Mesendoderm (in vitro differentiated cells): ENCODE data around the gene LGALS12.
"Not testable (repeated sequence)": the region's sequence is repeated elsewhere in the genome, so short reads cannot be mapped to it uniquely, and the experiment has no call there.

Experiments
- DNase-seq: peaks from one replicate; pipeline ENCODE4 v3.0.0; 2013
- H2AK5ac ChIP-seq: 2 replicates; pipeline ENCODE4 v1.6.1; 2013; ENCODE audit warnings: low read length, inconsistent platforms
- H2BK120ac ChIP-seq: 2 replicates; pipeline ENCODE4 v1.6.1; 2013; ENCODE audit warnings: low read depth, mild to moderate bottlenecking, low read length, moderate library complexity, mixed read lengths
- H2BK15ac ChIP-seq: replicated peaks from 2 replicates; pipeline ENCODE4 v1.6.1; 2013; ENCODE audit warnings: low read depth, mild to moderate bottlenecking, moderate library complexity
- H2BK5ac ChIP-seq: 2 replicates; pipeline ENCODE4 v1.6.1; 2013; ENCODE audit warnings: low read length, inconsistent platforms
- H3K18ac ChIP-seq: 2 replicates; pipeline ENCODE4 v1.6.1; 2013; ENCODE audit warnings: mild to moderate bottlenecking, low read length, mixed read lengths
- H3K23ac ChIP-seq: one replicate; pipeline ENCODE4 v1.6.1; 2013; ENCODE audit warnings: low read length
- H3K27ac ChIP-seq: 2 replicates; pipeline ENCODE4 v1.5.1; 2013; ENCODE audit warnings: low read depth, mild to moderate bottlenecking, inconsistent platforms, low read length, moderate library complexity
- H3K27me3 ChIP-seq: 2 replicates; pipeline ENCODE4 v1.6.1; 2013; ENCODE audit warnings: low read length, control low read depth, mild to moderate bottlenecking, inconsistent platforms; ENCODE audit not compliant: insufficient read depth, poor library complexity
- H3K36me3 ChIP-seq: 2 replicates; pipeline ENCODE4 v1.6.1; 2013; ENCODE audit warnings: low read length, inconsistent platforms; ENCODE audit not compliant: control insufficient read depth, insufficient read depth
- H3K4ac ChIP-seq: one replicate; pipeline ENCODE4 v1.6.1; 2013; ENCODE audit warnings: low read depth, mild to moderate bottlenecking, low read length, moderate library complexity
- H3K4me1 ChIP-seq: 2 replicates; pipeline ENCODE4 v1.6.1; 2013; ENCODE audit warnings: low read depth, low read length, inconsistent platforms; ENCODE audit not compliant: control insufficient read depth
- H3K4me2 ChIP-seq: 2 replicates; pipeline ENCODE4 v1.6.1; 2013; ENCODE audit warnings: low read length
- H3K4me3 ChIP-seq: 2 replicates; pipeline ENCODE4 v1.5.1; 2013; ENCODE audit warnings: mild to moderate bottlenecking, low read length
- H3K56ac ChIP-seq: one replicate; pipeline ENCODE4 v1.6.1; 2013; ENCODE audit warnings: low read length
- H3K79me1 ChIP-seq: 2 replicates; pipeline ENCODE4 v1.6.1; 2013; ENCODE audit warnings: low read length, inconsistent platforms
- H3K79me2 ChIP-seq: 2 replicates; pipeline ENCODE4 v1.6.1; 2013; ENCODE audit warnings: mild to moderate bottlenecking, low read length; ENCODE audit not compliant: control insufficient read depth, insufficient read depth
- H3K9ac ChIP-seq: 2 replicates; pipeline ENCODE4 v1.6.1; 2013; ENCODE audit warnings: low read length, inconsistent platforms
- H4K5ac ChIP-seq: one replicate; pipeline ENCODE4 v1.6.1; 2013; ENCODE audit warnings: low read length
- H4K8ac ChIP-seq: one replicate; pipeline ENCODE4 v1.6.1; 2013; ENCODE audit warnings: low read depth, mild to moderate bottlenecking, control low read depth, low read length, moderate library complexity
- WGBS: extraction: QIAGEN DNeasy Blood & Tissue Kit; methylation state at CpG from one replicate; pipeline ENCODE4 v1.1.7; 2013; ENCODE audit warnings: low lambda C conversion rate, missing lambda C conversion rate; ENCODE audit not compliant: insufficient coverage; ENCODE audit errors: extremely low coverage; 5-methylcytosine and 5-hydroxymethylcytosine counted together

Gene LGALS12

DNA sequence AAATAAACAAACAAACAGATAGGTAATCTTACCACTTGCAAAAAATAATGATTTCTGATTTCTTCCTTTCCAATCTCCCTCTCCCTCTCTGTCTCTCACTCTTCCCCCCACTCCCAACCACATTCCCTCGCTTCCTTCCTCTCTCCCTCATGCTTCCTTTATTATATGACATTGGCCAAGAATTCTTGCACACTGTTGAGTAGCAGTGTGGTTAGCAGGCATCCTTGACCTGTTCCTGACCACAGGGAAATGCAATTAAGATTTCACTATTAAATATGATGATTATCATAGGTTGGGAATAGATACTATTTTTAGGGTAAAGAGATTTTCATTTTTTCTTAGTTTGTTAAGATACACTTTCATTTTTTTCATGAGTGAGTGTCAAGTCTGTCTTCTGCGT is 16.0 kb downstream of the LGALS12 start:
- H3K36me3 ChIP-seq: no peaks in the 10 kb centered on the region
- no peak overlapping the region for H3K23ac ChIP-seq
- no peak overlapping the region for H3K56ac ChIP-seq
- H2BK15ac ChIP-seq: no peak overlapping the region
- no peaks in the 10 kb centered on the region for H3K79me1 ChIP-seq
- H3K27ac ChIP-seq: no peak overlapping the region
- H3K27me3 ChIP-seq: no peaks in the 10 kb centered on the region
- no peak overlapping the region for H3K4me2 ChIP-seq
- H2BK120ac ChIP-seq: no peak overlapping the region
- 100% methylated on average over 1 of the region's 2 CpGs for WGBS
- no peak overlapping the region for H4K5ac ChIP-seq
- no peak overlapping the region for H2BK5ac ChIP-seq
- H3K18ac ChIP-seq: no peak overlapping the region
- no peak overlapping the region for H2AK5ac ChIP-seq
- H3K4me1 ChIP-seq: no peaks in the 10 kb centered on the region
- no peak for DNase-seq
- no peaks in the 10 kb centered on the region for H3K79me2 ChIP-seq
- no peak overlapping the region for H3K9ac ChIP-seq
- no peak overlapping the region for H4K8ac ChIP-seq
- H3K4me3 ChIP-seq: no peak overlapping the region
- H3K4ac ChIP-seq: no peak overlapping the region

- H2AK5ac ChIP-seq: no peak overlapping the region
- no peaks in the 10 kb centered on the region for H3K79me2 ChIP-seq
- no peak overlapping the region for H3K56ac ChIP-seq
- DNase-seq: no peak
- WGBS: no CpG with 5 or more reads among the region's 7 CpGs
- H3K18ac ChIP-seq: no peak overlapping the region
- no peak overlapping the region for H3K4me2 ChIP-seq
- no peaks in the 10 kb centered on the region for H3K36me3 ChIP-seq
- no peak overlapping the region for H2BK15ac ChIP-seq
- no peak overlapping the region for H3K4me3 ChIP-seq
- no peak overlapping the region for H2BK120ac ChIP-seq
- no peak overlapping the region for H3K4ac ChIP-seq
- no peak overlapping the region for H3K9ac ChIP-seq
- H4K5ac ChIP-seq: no peak overlapping the region
- no peak overlapping the region for H4K8ac ChIP-seq
- no peaks in the 10 kb centered on the region for H3K4me1 ChIP-seq
- no peaks in the 10 kb centered on the region for H3K27me3 ChIP-seq
- H3K23ac ChIP-seq: no peak overlapping the region
- H3K79me1 ChIP-seq: no peaks in the 10 kb centered on the region
- no peak overlapping the region for H2BK5ac ChIP-seq
- no peak overlapping the region for H3K27ac ChIP-seq
Measured at GRCh38 chr11:63523151-63523550, 17.3 kb downstream of the LGALS12 start.

- peak overlapping the region; percentile 78 for H2BK15ac ChIP-seq
- no peaks in the 10 kb centered on the region for H3K79me2 ChIP-seq
- H3K9ac ChIP-seq: no peak overlapping the region
- no peaks in the 10 kb centered on the region for H3K27me3 ChIP-seq
- no peak overlapping the region for H3K4me3 ChIP-seq
- H3K27ac ChIP-seq: peak overlapping the region; percentile 38
- no CpG with 5 or more reads among the region's 2 CpGs for whole genome bisulfite sequencing
- peaks cover 5% of the 10 kb centered on the region for H3K4me1 ChIP-seq
- peak overlapping the region; percentile 61 for H2BK120ac ChIP-seq
- H3K36me3 ChIP-seq: no peaks in the 10 kb centered on the region
- no peak overlapping the region for H2AK5ac ChIP-seq
- no peak overlapping the region for H3K4me2 ChIP-seq
- peak overlapping the region; percentile 92 for H3K18ac ChIP-seq
- no peak overlapping the region for H4K8ac ChIP-seq
- H3K56ac ChIP-seq: peak overlapping the region; percentile 60
- H3K23ac ChIP-seq: no peak overlapping the region
- H3K79me1 ChIP-seq: no peaks in the 10 kb centered on the region
- no peak for DNase-seq
- no peak overlapping the region for H4K5ac ChIP-seq
- no peak overlapping the region for H2BK5ac ChIP-seq
- H3K4ac ChIP-seq: peak overlapping the region; percentile 85
Measured at GRCh38 chr11:63527667-63528066, 21.8 kb downstream of the LGALS12 start.

DNA sequence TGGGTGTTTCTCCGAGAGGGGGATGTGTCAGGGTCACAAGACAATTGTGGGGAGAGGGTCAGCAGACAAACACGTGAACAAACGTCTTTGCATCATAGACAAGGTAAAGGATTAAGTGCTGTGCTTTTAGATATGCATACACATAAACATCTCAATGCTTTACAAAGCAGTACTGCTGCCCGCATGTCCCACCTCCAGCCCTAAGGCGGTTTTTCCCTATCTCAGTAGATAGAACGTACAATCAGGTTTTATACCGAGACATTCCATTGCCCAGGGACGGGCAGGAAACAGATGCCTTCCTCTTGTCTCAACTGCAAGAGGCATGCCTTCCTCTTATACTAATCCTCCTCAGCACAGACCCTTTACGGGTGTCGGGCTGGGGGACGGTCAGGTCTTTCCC is 22.3 kb downstream of the LGALS12 start:
- peaks cover 10% of the 10 kb centered on the region for H3K4me1 ChIP-seq
- H3K23ac ChIP-seq, H2AK5ac ChIP-seq, H3K79me1 ChIP-seq, H3K79me2 ChIP-seq, H2BK120ac ChIP-seq, DNase-seq, H3K27me3 ChIP-seq, H2BK5ac ChIP-seq, H3K18ac ChIP-seq, H3K4ac ChIP-seq, H4K8ac ChIP-seq, H3K27ac ChIP-seq, H3K9ac ChIP-seq, H2BK15ac ChIP-seq, H3K4me2 ChIP-seq, H3K56ac ChIP-seq, H4K5ac ChIP-seq, H3K36me3 ChIP-seq, H3K4me3 ChIP-seq: not testable (repeated sequence)
- no CpG with 5 or more reads among the region's 11 CpGs for WGBS

GRCh38 chr11:63528729-63529278 is 22.9 kb downstream of the LGALS12 start:
- not testable (repeated sequence) for H3K4me2 ChIP-seq, H3K79me1 ChIP-seq, H3K23ac ChIP-seq, H3K27me3 ChIP-seq, H3K36me3 ChIP-seq, H4K8ac ChIP-seq, DNase-seq, H3K79me2 ChIP-seq, H2BK15ac ChIP-seq, H4K5ac ChIP-seq, H3K4me3 ChIP-seq
- H3K4me1 ChIP-seq: peaks cover 10% of the 10 kb centered on the region
- no CpG with 5 or more reads among the region's 3 CpGs for WGBS
- peak overlapping the region; percentile 96 for H2AK5ac ChIP-seq
- peak overlapping the region; percentile 88 for H3K56ac ChIP-seq
- H2BK120ac ChIP-seq: peak overlapping the region; percentile 89
- peak overlapping the region; percentile 96 for H3K4ac ChIP-seq
- peak overlapping the region; percentile 99 for H2BK5ac ChIP-seq
- peak overlapping the region; percentile 68 for H3K18ac ChIP-seq
- H3K27ac ChIP-seq: peak overlapping the region; percentile 89
- H3K9ac ChIP-seq: peak overlapping the region; percentile 46

DNA sequence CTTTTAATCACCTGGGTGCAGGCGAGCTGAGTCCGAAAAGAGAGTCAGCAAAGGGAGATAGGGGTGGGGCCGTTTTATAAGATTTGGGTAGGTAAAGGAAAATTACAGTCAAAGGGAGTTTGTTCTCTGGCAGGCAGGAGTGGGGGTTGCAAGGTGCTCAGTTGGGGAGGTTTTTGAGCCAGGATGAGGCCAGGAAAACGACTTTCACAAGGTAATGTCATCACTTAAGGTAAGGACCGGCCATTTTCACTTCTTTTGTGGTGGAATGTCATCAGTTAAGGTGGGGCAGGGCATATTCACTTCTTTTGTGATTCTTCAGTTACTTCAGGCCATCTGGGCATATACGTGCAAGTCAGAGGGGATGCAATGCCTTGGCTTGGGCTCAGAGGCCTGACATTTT is 23.5 kb downstream of the LGALS12 start:
- not testable (repeated sequence) for H3K36me3 ChIP-seq, H3K9ac ChIP-seq, H4K8ac ChIP-seq, H3K18ac ChIP-seq, H3K4me2 ChIP-seq, H3K23ac ChIP-seq, H3K4me3 ChIP-seq, H2AK5ac ChIP-seq, H3K27me3 ChIP-seq, H2BK5ac ChIP-seq, H2BK120ac ChIP-seq, H3K79me1 ChIP-seq, H4K5ac ChIP-seq, H3K79me2 ChIP-seq, H2BK15ac ChIP-seq, H3K4ac ChIP-seq
- DNase-seq: peak; percentile 51
- WGBS: no CpG with 5 or more reads among the region's 6 CpGs
- H3K4me1 ChIP-seq: peaks cover 10% of the 10 kb centered on the region
- H3K27ac ChIP-seq: peak overlapping the region; percentile 89
- peak overlapping the region; percentile 60 for H3K56ac ChIP-seq
